Subcutaneous adipose tissue (tissue), 4 donors: ENCODE results near the gene NRXN3. TPM values are rescaled to one million over a fixed set of nuclear protein-coding genes. Genes with fewer than 3 reads are reported as not detected.

Experiments
- CTCF ChIP-seq: fragments of 450-650 bp; IDR thresholded peaks from one replicate; pipeline ENCODE4 v1.5.1; 2016; ENCODE audit warnings: low read depth, mild to moderate bottlenecking, control low read depth, antibody characterized with exemption, moderate library complexity
- total RNA-seq, 4 donors: library from RNA; depleted of rRNA; stranded (reverse); fragments of >200 nt; gene quantifications; one replicate each; pipeline ENCODE4 v1.1.0, GENCODE V29; 2016

NRXN3 gene
- total RNA-seq, 4 donors from 2014 or later = 0.57 to 2.4 (median 1.1) TPM; not detected in 1

GRCh38 chr14:79337761-79338160, 1167.6 kb downstream of the NRXN3 start:
- no peak for TF ChIP-seq CTCF

GRCh38 chr14:79342942-79343341, 1172.8 kb downstream of the NRXN3 start:
- TF ChIP-seq CTCF = no peak

- no peak for TF ChIP-seq CTCF
Observed at GRCh38 chr14:79351011-79351410, 1180.8 kb downstream of the NRXN3 start.

GRCh38 chr14:79352076-79352630, 1182.0 kb downstream of the NRXN3 start:
- TF ChIP-seq CTCF = no peak

GRCh38 chr14:79354336-79354735, 1184.2 kb downstream of the NRXN3 start:
- TF ChIP-seq CTCF = no peak

DNA sequence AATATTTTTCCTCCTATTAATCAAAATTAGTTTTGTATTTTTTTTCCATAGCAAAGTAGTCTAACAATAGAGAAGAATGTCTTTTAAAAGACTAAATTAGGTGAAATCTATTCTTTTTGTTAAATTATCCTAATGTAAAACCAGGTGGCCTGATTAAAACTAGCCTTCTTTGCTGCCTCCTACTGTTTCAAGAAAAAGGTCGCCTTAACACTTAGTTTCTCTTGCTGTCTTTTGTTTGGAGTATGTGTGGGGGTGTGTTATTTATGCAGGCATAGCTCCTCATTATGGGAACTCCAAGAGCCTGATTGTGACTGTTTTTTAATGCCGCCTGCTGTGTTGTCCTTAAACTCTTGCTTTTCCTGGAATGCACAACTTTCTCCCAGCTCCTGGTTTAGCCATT, 1185.9 kb downstream of the NRXN3 start:
- no peak for TF ChIP-seq CTCF

DNA sequence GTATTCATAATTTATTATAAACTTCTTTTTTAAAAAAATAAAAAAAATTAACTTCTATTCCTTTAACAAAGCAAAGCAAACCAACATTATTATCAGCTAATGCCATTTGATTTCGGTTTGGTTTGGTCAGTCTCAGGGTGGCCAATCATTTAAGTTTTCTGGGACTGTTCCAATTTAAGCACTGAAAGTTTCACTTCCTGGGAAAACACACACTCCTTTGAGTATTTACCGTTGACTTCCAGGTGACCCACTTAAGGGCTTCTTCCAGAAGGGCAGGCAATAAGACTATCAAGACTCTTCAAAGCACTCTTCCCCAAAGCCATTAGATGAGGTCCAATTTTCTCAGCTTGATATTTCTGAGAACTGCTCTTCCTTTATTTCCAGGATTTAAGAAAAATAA, 1187.1 kb downstream of the NRXN3 start:
- TF ChIP-seq CTCF = no peak
